ENCODE results near the gene CRB3.

Gene CRB3

GRCh38 chr19:6476155-6476895, 12.3 kb downstream of the CRB3 start:
- peak overlapping the region; percentile 76 to 82 (median 81) for H3K4me3 Mint-ChIP-seq
- no peaks in the 10 kb centered on the region for H3K9me3 Mint-ChIP-seq
- no peak for TF ChIP-seq CTCF (IDR thresholded peaks at IDR 0.05; ENCODE audit: unreplicated experiment in 3 of 3)
- no peaks in the 10 kb centered on the region for H3K4me1 Mint-ChIP-seq
- H3K27ac Mint-ChIP-seq, result peak overlapping the region in 2 of 3 experiments; percentile 60 to 81
- no peaks in the 10 kb centered on the region for H3K36me3 Mint-ChIP-seq (ENCODE audit: low read depth)
- peaks cover 37% of the 10 kb centered on the region for H3K27me3 Mint-ChIP-seq (ENCODE audit: low read depth)

GRCh38 chr19:6476896-6477431, 12.9 kb downstream of the CRB3 start:
- H3K27me3 Mint-ChIP-seq (ENCODE audit: low read depth), result peaks cover 37% of the 10 kb centered on the region
- no peaks in the 10 kb centered on the region for H3K9me3 Mint-ChIP-seq
- no peak overlapping the region for H3K27ac Mint-ChIP-seq
- no peak for TF ChIP-seq CTCF (IDR thresholded peaks at IDR 0.05; ENCODE audit: unreplicated experiment in 3 of 3)
- no peaks in the 10 kb centered on the region for H3K4me1 Mint-ChIP-seq
- H3K36me3 Mint-ChIP-seq (ENCODE audit: low read depth), result no peaks in the 10 kb centered on the region
- H3K4me3 Mint-ChIP-seq, result peak overlapping the region in 2 of 3 experiments; percentile 30 to 76

GRCh38 chr19:6478815-6479214, 14.7 kb downstream of the CRB3 start:
- Mint-ChIP-seq H3K4me3 (no peak overlapping the region), H3K4me1 (no peaks in the 10 kb centered on the region), H3K27me3 (ENCODE audit: low read depth) (peaks cover 40% of the 10 kb centered on the region), H3K36me3 (ENCODE audit: low read depth) (no peaks in the 10 kb centered on the region), H3K27ac (no peak overlapping the region), H3K9me3 (no peaks in the 10 kb centered on the region)
- TF ChIP-seq CTCF (IDR thresholded peaks at IDR 0.05; ENCODE audit: unreplicated experiment in 3 of 3), result no peak

- no peaks in the 10 kb centered on the region for H3K9me3 Mint-ChIP-seq
- H3K27me3 Mint-ChIP-seq (ENCODE audit: low read depth), result peaks cover 32% of the 10 kb centered on the region
- TF ChIP-seq CTCF (IDR thresholded peaks at IDR 0.05; ENCODE audit: unreplicated experiment in 3 of 3), result no peak
- H3K4me1 Mint-ChIP-seq, result no peaks in the 10 kb centered on the region
- no peak overlapping the region for H3K27ac Mint-ChIP-seq
- H3K36me3 Mint-ChIP-seq (ENCODE audit: low read depth), result no peaks in the 10 kb centered on the region
- no peak overlapping the region for H3K4me3 Mint-ChIP-seq
These were observed 15.8 kb downstream of the CRB3 start for GRCh38 chr19:6479836-6480398.

GRCh38 chr19:6480848-6481415, 16.9 kb downstream of the CRB3 start:
- TF ChIP-seq CTCF (IDR thresholded peaks at IDR 0.05; ENCODE audit: unreplicated experiment in 3 of 3), result no peak
- Mint-ChIP-seq H3K9me3 (no peaks in the 10 kb centered on the region), H3K27me3 (ENCODE audit: low read depth) (peaks cover 22% of the 10 kb centered on the region), H3K27ac (no peak overlapping the region), H3K4me1 (no peaks in the 10 kb centered on the region), H3K4me3 (no peak overlapping the region), H3K36me3 (ENCODE audit: low read depth) (no peaks in the 10 kb centered on the region)

All from nephron (organoid).